Type B pancreatic cell (in vitro differentiated cells): ENCODE results near the gene CSNK1D. TPM values are rescaled to one million over a fixed set of nuclear protein-coding genes. Genes with fewer than 3 reads are reported as not detected.

Source experiments
- DNase-seq: peaks from one replicate; pipeline ENCODE4 v3.0.0; 2021; ENCODE audit warnings: mixed read lengths; ENCODE audit not compliant: unreplicated experiment; ENCODE audit errors: extremely low spot score
- H3K27ac Mint-ChIP-seq: 2 replicates; pipeline ENCODE4 v1.8.0; 2021; ENCODE audit warnings: mild to moderate bottlenecking, mixed read lengths
- H3K27me3 Mint-ChIP-seq: 2 replicates; pipeline ENCODE4 v1.8.0; 2021; ENCODE audit warnings: mixed read lengths
- H3K36me3 Mint-ChIP-seq: 2 replicates; pipeline ENCODE4 v1.8.0; 2021; ENCODE audit warnings: mixed read lengths
- H3K4me1 Mint-ChIP-seq: one replicate; pipeline ENCODE4 v1.8.0; 2021; ENCODE audit warnings: mixed read lengths; ENCODE audit not compliant: unreplicated experiment
- H3K4me3 Mint-ChIP-seq: 2 replicates; pipeline ENCODE4 v1.8.0; 2021; ENCODE audit warnings: mild to moderate bottlenecking, mixed read lengths
- H3K9me3 Mint-ChIP-seq: 2 replicates; pipeline ENCODE4 v1.8.0; 2021; ENCODE audit warnings: mixed read lengths
- CTCF ChIP-seq: fragments of 200-600 bp; sonication (generic); conservative IDR thresholded peaks from 2 replicates; pipeline ENCODE4 v1.5.0; 2021; ENCODE audit warnings: antibody characterized with exemption, mild to moderate bottlenecking
- total RNA-seq: library from RNA; stranded (reverse); gene quantifications from 2 replicates; pipeline ENCODE4 v1.2.1, GENCODE V29; 2021; ENCODE audit warnings: low replicate concordance

Gene CSNK1D
- total RNA-seq, 1 donor from 2014 or later: 176 TPM

DNA sequence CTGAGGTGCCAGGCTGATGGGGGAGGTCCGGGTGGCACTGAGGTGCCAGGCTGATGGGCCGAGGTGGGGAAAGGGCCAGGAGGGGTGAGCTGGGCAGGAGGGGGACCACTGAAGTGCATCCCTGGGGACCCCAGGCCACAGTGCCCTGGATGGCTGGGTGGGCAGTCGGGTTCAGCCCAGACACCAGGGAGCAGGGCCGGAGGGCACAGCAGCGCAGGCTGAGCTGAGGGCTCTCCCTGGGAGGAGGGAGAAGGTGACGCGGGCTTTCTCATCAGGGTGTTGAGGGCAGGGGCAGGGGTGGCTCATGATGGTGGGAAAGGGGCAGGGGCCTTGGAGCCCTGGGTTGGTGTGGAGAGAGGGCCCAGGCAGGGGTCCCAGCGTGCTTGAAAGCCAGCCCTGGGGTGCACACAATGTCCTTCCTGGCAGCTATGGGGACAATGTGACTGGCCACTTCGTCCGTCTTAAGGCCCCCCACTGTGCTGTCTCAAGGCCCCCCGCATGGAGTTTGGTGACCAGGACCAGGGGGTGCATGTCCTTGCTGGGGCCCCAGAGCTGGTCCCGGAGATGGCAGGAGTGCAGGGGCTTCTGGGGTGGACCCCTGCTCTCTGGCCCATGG lies 27.9 kb upstream of the CSNK1D start:
- H3K27me3 Mint-ChIP-seq: no peaks in the 10 kb centered on the region
- H3K27ac Mint-ChIP-seq: no peak overlapping the region
- peaks cover 4% of the 10 kb centered on the region for H3K4me1 Mint-ChIP-seq
- DNase-seq: no peak
- no peak overlapping the region for H3K4me3 Mint-ChIP-seq
- H3K9me3 Mint-ChIP-seq: no peaks in the 10 kb centered on the region
- H3K36me3 Mint-ChIP-seq: no peaks in the 10 kb centered on the region
- no peak for TF ChIP-seq CTCF

DNA sequence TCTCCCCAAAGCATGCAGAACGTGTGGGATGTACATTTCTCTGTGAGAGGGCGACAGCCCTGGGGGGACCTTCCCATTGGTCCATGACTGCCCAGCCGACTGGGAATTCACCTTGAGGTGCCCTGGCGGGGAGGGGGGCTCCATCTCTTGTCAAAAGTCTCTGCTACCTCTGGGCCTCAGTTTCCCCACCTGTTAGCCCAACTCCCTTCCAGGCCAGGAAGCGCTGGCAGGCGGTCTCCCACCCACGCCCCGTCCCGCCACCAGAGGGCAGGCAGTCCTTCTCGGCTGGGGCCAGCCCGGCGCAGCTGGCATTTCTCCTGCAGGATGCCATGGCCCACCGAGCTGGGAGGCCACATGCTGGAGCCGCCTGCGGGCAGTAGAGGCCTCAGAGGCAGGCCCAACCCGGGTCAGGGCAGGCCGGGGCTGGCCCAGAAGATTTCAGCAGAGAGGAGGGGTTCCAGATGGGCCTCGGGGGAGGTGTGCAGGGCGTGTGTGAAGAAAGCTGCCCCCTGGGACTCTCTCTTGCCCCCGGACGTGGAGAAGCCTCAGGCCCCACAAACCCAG lies 27.3 kb upstream of the CSNK1D start:
- Mint-ChIP-seq H3K27ac (no peak overlapping the region), H3K36me3 (no peaks in the 10 kb centered on the region), H3K9me3 (no peaks in the 10 kb centered on the region), H3K4me1 (peaks cover 4% of the 10 kb centered on the region), H3K4me3 (no peak overlapping the region), H3K27me3 (no peaks in the 10 kb centered on the region)
- TF ChIP-seq CTCF: peak; percentile 80
- DNase-seq: no peak

- no peak for TF ChIP-seq CTCF
- Mint-ChIP-seq H3K9me3 (no peaks in the 10 kb centered on the region), H3K4me3 (no peak overlapping the region), H3K27me3 (no peaks in the 10 kb centered on the region), H3K27ac (peak overlapping the region; percentile 46), H3K36me3 (no peaks in the 10 kb centered on the region), H3K4me1 (peaks cover 8% of the 10 kb centered on the region)
- no peak for DNase-seq
Measured at GRCh38 chr17:82300228-82300627, 26.7 kb upstream of the CSNK1D start.

DNA sequence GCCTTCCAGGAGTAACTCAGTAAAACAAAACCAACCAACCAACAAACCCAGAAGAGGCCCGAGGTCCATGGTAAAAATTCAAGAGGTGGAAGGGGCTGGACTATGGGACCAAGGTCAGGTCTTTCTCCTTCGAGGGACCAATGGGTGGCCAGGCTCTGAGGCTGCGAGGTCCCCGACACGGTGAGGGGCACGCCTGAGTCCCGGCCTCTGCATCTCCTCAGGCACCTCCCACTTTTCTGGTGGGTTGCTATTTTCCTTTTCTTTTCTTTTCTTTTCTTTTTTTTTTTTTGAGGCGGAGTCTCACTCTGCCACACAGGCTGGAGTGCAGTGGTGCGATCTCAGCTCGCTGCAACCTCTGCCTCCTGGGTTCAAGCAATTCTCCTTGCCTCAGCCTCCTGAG lies 26.0 kb upstream of the CSNK1D start:
- no peak overlapping the region for H3K4me3 Mint-ChIP-seq
- no peak for DNase-seq
- no peak overlapping the region for H3K27ac Mint-ChIP-seq

DNA sequence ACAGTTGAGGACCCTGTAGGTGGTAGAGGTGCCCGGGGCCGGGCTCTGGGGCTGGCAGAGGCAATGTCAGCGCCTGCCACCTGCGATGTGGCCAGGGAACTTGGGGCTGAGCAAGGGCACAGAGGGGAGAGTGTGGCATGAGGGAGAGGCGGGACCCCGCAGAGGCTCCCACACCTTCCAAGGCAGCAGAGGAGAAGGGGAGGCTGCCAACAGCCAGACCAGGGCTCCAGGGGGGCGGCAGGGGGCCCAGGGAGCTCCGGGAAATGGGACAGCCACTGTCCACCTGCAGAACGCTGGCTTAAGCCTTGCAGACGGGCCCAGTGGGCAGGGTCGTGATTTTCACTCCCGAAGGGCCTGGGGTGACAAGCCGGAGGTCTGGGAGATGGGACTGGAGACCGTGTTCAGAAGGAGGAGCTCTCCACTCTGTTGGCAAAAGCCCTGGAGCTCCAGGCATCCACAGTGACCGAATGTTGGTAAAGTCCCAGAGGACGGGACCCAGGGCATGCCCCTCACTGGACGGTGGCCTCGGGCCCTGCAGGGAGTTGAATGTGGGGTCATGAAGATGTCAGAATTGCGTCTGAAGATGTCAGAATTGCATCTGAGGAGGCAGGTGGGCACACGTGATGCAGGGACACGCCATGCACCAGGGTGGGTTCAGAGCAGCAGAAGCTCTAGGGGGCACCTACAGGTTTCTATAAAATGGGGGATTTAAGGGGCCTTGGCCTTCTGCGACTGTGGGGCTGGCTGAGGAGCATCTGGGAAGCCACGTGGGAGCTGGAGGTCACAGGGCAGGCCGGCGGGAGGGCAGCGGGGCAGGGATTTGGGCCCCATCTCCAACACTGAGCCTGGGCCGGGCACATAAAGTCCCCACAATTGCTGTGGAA lies 25.3 kb upstream of the CSNK1D start:
- TF ChIP-seq CTCF: no peak
- H3K9me3 Mint-ChIP-seq: no peaks in the 10 kb centered on the region
- H3K4me3 Mint-ChIP-seq: no peak overlapping the region
- no peak for DNase-seq
- no peak overlapping the region for H3K27ac Mint-ChIP-seq
- H3K4me1 Mint-ChIP-seq: peaks cover 14% of the 10 kb centered on the region
- H3K27me3 Mint-ChIP-seq: no peaks in the 10 kb centered on the region
- H3K36me3 Mint-ChIP-seq: no peaks in the 10 kb centered on the region

More for the DNA sequence above, 26.0 kb upstream of the CSNK1D start:
- Mint-ChIP-seq H3K9me3 (no peaks in the 10 kb centered on the region), H3K27me3 (no peaks in the 10 kb centered on the region), H3K36me3 (no peaks in the 10 kb centered on the region), H3K4me1 (peaks cover 13% of the 10 kb centered on the region)
- no peak for TF ChIP-seq CTCF
